D721Med (cell line): ENCODE measurements around the gene HACE1.
"Not testable (repeated sequence)": the region's sequence is repeated elsewhere in the genome, so short reads cannot be mapped to it uniquely, and the experiment has no call there.

Experiments
- DNase-seq: peaks from one replicate; pipeline ENCODE4 v3.0.0; 2011; ENCODE audit warnings: low spot score; ENCODE audit not compliant: insufficient read length
- FAIRE-seq: peaks from 2 replicates; lab custom pipeline; 2011; peaks lifted over from hg19 to GRCh38; lab: Jason Lieb, UNC
- TF ChIP-seq, protein P1 (sequence below): IDR thresholded peaks from 2 replicates; pipeline ENCODE4 v1.5.1; 2012; ENCODE audit warnings: mild to moderate bottlenecking, control low read depth; ENCODE audit not compliant: insufficient read depth; ENCODE audit errors: missing control alignments

Gene HACE1

DNA sequence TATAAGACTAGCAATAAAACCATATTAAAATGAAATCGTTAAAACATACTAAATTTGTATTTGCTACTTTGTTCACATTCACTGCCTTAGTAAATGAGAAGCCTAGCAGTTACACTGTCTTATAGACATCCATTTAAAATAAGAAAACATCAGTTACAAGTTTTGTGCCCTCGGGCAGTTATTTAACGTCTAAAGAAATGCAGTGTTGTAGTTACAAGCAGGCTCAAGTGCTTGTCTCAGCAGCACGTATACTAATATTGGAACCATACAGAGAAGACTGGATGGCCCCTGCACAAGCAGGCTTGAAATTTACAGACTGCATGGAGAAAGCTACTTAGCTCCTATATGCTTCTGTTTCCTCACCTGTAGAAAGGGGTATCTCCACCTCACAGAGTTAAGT lies 93.1 kb downstream of the HACE1 start:
- FAIRE-seq (no peak), DNase-seq (no peak)
- TF ChIP-seq, protein P1, sequence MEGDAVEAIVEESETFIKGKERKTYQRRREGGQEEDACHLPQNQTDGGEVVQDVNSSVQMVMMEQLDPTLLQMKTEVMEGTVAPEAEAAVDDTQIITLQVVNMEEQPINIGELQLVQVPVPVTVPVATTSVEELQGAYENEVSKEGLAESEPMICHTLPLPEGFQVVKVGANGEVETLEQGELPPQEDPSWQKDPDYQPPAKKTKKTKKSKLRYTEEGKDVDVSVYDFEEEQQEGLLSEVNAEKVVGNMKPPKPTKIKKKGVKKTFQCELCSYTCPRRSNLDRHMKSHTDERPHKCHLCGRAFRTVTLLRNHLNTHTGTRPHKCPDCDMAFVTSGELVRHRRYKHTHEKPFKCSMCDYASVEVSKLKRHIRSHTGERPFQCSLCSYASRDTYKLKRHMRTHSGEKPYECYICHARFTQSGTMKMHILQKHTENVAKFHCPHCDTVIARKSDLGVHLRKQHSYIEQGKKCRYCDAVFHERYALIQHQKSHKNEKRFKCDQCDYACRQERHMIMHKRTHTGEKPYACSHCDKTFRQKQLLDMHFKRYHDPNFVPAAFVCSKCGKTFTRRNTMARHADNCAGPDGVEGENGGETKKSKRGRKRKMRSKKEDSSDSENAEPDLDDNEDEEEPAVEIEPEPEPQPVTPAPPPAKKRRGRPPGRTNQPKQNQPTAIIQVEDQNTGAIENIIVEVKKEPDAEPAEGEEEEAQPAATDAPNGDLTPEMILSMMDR, result no peak

DNA sequence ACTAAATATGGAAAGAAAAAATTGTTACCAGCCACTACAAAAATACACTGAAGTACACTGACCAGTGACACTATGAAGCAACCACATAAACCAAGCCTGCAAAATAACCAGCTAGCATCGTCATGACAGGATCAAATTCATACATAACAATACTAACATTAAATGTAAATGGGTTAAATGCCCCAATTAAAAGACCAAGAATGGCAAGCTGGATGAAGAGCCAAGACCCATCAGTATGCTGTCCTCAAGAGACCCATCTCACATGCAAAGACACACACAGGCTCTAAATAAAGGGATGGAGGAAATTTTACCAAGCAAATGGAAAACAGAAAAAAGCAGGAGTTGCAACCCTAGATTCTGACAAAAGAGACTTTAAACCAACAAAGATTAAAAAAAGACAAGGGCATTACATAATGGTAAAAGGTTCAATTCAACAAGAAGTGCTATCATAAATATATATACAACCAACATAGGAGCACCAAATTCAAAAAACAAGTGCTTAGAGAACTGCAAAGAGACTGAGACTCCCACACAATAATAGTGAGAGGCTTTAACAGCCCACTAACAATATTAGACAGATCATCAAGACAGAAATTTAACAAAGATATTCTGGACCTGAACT lies 104.8 kb downstream of the HACE1 start:
- no peak for DNase-seq
- TF ChIP-seq, protein P1, result no peak
- FAIRE-seq, result no peak

DNA sequence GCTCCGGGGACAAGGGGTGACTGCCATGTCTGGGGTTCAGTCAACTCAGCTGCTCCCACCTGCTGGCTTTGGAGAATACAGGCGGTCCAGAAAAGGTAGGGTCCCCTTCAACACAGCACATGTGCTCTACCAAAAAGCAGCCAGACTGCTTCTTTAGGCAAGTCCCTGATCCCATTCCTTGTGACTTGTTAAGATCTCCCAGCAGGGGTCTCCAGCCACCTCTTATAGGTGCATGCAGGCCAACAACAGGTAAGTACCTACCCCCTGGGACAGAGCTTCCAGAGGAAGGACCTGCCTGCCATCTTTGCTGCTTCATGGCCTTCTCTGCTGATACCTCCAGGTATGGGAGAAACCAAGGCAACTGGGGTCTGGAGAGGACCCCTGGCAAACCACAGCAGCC lies 106.5 kb downstream of the HACE1 start:
- FAIRE-seq, result no peak
- TF ChIP-seq, protein P1, result no peak
- DNase-seq, result no peak

DNA sequence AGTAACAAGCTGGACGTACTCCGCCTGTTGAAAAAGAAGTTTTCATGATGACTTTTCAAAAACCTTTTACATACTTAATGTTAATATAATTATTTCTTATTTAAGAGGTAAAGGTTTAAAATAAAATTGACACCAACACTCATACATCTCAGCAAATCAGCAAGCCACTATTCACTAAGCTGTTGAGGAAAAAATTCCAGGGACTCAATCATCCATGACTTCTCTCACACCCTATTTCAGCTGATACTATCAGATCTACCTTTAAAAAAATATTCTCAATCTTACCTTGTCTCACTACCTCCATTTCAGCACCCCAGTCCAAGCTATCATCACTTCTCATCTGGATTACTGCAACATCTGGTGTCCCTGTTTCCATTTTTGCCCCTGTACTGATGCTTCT lies 109.3 kb downstream of the HACE1 start:
- no peak for FAIRE-seq
- no peak for DNase-seq
- TF ChIP-seq, protein P1, result no peak

DNA sequence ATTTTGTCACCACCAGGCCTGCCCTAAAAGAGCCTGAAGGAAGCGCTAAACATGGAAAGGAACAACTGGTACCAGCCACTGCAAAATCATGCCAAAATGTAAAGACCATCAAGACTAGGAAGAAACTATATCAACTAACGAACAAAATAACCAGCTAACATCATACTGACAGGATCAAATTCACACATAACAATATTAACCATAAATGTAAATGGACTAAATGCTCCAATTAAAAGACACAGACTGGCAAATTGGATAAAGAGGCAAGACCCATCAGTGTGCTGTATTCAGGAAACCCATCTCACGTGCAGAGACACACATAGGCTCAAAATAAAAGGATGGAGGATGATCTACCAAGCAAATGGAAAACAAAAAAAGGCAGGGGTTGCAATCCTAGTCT lies 120.6 kb downstream of the HACE1 start:
- DNase-seq, FAIRE-seq: not testable (repeated sequence)

DNA sequence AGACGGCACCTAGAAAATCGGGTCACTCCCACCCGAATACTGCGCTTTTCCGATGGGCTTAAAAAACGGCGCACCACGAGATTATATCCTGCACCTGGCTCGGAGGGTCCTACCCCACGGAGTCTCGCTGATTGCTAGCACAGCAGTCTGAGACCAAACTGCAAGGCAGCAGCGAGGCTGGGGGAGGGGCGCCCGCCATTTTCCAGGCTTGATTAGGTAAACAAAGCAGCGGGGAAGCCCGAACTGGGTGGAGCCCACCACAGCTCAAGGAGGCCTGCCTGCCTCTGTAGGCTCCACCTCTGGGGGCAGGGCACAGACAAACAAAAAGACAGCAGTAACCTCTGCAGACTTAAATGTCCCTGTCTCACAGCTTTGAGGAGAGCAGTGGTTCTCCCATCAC lies 122.2 kb downstream of the HACE1 start:
- FAIRE-seq, DNase-seq: not testable (repeated sequence)

DNA sequence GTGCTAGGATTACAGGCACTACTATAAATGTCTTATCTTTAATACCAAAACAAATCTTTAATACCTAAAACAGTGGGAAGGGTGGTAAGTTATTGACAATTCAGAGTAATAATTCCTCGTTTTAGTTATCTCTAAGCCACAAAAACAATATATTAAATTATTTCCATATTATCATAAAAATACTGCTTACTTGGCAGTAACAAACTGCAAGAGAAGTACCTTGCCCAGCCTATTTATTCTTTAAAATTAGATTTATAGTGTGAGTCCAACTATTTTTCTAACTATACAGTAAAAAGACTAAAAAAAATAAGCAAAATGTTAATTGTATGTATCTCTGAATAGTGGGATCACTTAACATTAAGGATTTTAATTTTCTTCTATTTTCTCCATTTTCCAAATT lies 123.2 kb downstream of the HACE1 start:
- DNase-seq, result no peak
- no peak for FAIRE-seq
- TF ChIP-seq, protein P1, result no peak

DNA sequence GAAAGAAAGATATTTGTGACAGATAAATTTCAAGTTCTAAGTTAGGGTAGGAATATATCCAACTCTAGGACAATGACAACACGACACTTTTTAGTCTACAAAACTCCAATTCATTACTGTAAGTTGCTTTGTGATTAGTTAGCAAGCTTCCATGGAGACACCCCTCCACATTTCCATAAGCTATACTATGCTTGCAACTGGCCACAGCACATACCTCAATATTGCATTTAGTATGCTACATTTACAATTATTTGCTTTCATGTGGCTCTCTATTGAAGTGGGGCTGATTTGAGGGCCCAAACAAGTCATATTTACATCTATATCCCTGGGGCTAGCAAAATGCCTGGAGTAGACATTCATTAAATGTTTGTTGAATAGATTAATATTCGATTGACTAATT lies 129.3 kb downstream of the HACE1 start:
- no peak for FAIRE-seq
- TF ChIP-seq, protein P1, result no peak
- no peak for DNase-seq
